Karpas-422 (cell line): Measurements from ENCODE around the gene GPR15LG. TPM values are rescaled to one million over a fixed set of nuclear protein-coding genes. Genes with fewer than 3 reads are reported as not detected.

Source experiments
- DNase-seq: peaks from one replicate; pipeline ENCODE4 v3.0.0-alpha.2; 2015
- H2AFZ ChIP-seq: fragments of 200-600 bp; sonication (generic); 2 replicates; pipeline ENCODE4 v1.6.1; 2014; ENCODE audit warnings: antibody characterized with exemption, low read length, mixed read lengths
- H3K27ac ChIP-seq: fragments of 200-600 bp; sonication (generic); 2 replicates; pipeline ENCODE4 v1.5.1; 2014; ENCODE audit warnings: mild to moderate bottlenecking, low read length, moderate library complexity
- H3K27me3 ChIP-seq: fragments of 200-600 bp; sonication (generic); 2 replicates; pipeline ENCODE4 v1.6.1; 2014; ENCODE audit warnings: low read length, mixed read lengths
- H3K36me3 ChIP-seq: fragments of 200-600 bp; sonication (generic); 2 replicates; pipeline ENCODE4 v1.6.1; 2014; ENCODE audit warnings: low read length, mixed read lengths; ENCODE audit not compliant: insufficient read depth
- H3K4me1 ChIP-seq: fragments of 200-600 bp; sonication (generic); 2 replicates; pipeline ENCODE4 v1.6.1; 2014; ENCODE audit warnings: mild to moderate bottlenecking, low read length, mixed read lengths
- H3K4me2 ChIP-seq: fragments of 200-600 bp; sonication (generic); 2 replicates; pipeline ENCODE4 v1.6.1; 2014; ENCODE audit warnings: low read length, low read depth, mild to moderate bottlenecking; ENCODE audit not compliant: poor library complexity, severe bottlenecking
- H3K4me3 ChIP-seq: fragments of 200-600 bp; sonication (generic); 2 replicates; pipeline ENCODE4 v1.5.1; 2014; ENCODE audit warnings: mild to moderate bottlenecking, antibody characterized with exemption, low read length, mixed read lengths
- H3K79me2 ChIP-seq: fragments of 200-600 bp; sonication (generic); 2 replicates; pipeline ENCODE4 v1.6.1; 2014; ENCODE audit warnings: mild to moderate bottlenecking, low read length, mixed read lengths
- H3K9ac ChIP-seq: fragments of 200-600 bp; sonication (generic); 2 replicates; pipeline ENCODE4 v1.6.0; 2014; ENCODE audit warnings: low read length
- H3K9me2 ChIP-seq: fragments of 200-600 bp; sonication (generic), shearing (Covaris generic); replicated peaks from 2 replicates; pipeline ENCODE4 v1.6.0; 2014; ENCODE audit warnings: mild to moderate bottlenecking, low read length, moderate library complexity; ENCODE audit not compliant: insufficient read depth
- H3K9me3 ChIP-seq: fragments of 300-700, 200-600 bp; sonication (generic); 2 replicates; pipeline ENCODE4 v1.6.1; 2014; ENCODE audit warnings: low read length, mixed read lengths
- H4K20me1 ChIP-seq: fragments of 200-600 bp; sonication (generic); 2 replicates; pipeline ENCODE4 v1.6.1; 2014; ENCODE audit warnings: mild to moderate bottlenecking, antibody characterized with exemption, low read length, low read depth; ENCODE audit not compliant: insufficient read depth
- total RNA-seq: library from RNA; depleted of rRNA; stranded (reverse); fragments of >200 nt; shearing (Covaris generic); gene quantifications from 2 replicates; pipeline ENCODE4 v1.2.3, GENCODE V29; 2014; ENCODE audit warnings: low replicate concordance

Gene GPR15LG
- total RNA-seq, 1 experiment from 2014 or later = not detected

DNA sequence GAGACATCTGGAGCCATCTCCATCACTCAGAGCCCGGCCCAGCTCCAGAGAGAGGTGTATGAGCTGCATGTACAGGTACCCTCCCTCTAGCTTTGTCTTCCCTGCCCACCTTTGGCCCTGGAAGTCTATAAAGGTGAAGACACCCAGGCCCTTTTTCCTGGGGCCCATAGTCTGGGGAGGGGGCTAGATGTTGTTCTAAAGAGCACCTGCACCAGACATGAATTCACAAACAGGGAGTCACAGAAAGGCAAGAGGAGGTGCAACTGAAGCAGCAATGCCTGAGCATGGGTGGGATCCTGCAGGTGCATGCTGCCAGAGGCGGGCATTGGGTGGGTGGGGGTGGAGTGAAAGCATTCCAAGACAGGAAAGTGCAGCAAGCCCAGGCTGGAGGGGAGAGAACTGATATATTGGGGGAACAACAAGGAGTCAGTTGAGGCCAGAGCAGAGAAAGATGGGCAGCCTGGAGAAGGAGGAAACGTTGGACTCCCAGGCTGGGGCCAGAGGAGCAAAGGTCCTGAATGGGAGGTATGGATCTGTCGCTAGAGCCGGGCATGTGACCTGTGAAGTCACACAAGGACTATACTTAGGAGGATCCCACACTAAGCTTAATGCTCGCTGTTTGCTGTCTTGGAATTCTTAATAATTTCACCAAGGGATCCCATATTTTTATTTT, 32.4 kb downstream of the GPR15LG start:
- Histone ChIP-seq H3K4me3 (no peak overlapping the region), H3K27ac (no peak overlapping the region), H3K27me3 (no peaks in the 10 kb centered on the region), H3K79me2 (no peaks in the 10 kb centered on the region), H3K9me3 (no peaks in the 10 kb centered on the region), H3K9ac (no peak overlapping the region), H2AFZ (no peak overlapping the region), H3K4me2 (no peak overlapping the region), H3K9me2 (no peaks in the 10 kb centered on the region), H3K4me1 (no peaks in the 10 kb centered on the region), H4K20me1 (no peaks in the 10 kb centered on the region), H3K36me3 (no peaks in the 10 kb centered on the region)
- DNase-seq = no peak

DNA sequence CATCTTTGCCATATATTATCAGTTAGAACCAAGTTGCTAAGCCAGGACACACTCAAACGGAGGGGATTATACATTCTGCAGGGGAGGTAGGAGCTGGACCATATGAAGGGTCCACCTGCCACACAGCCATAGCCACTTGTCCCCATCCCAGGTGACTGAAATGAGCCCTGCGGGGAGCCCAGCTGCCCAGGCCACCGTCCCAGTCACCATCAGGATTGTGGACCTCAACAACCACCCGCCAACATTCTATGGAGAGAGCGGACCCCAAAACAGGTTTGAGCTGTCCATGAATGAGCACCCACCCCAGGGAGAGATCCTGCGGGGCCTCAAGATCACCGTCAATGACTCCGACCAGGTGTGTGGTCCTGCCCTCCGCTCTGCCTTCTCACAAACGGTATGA, 34.4 kb downstream of the GPR15LG start:
- Histone ChIP-seq H2AFZ (no peak overlapping the region), H4K20me1 (no peaks in the 10 kb centered on the region), H3K9me3 (no peaks in the 10 kb centered on the region), H3K4me3 (no peak overlapping the region), H3K4me2 (no peak overlapping the region), H3K4me1 (no peaks in the 10 kb centered on the region), H3K27me3 (no peaks in the 10 kb centered on the region), H3K27ac (no peak overlapping the region), H3K36me3 (no peaks in the 10 kb centered on the region), H3K9ac (no peak overlapping the region), H3K79me2 (no peaks in the 10 kb centered on the region), H3K9me2 (no peaks in the 10 kb centered on the region)
- DNase-seq = no peak

DNA sequence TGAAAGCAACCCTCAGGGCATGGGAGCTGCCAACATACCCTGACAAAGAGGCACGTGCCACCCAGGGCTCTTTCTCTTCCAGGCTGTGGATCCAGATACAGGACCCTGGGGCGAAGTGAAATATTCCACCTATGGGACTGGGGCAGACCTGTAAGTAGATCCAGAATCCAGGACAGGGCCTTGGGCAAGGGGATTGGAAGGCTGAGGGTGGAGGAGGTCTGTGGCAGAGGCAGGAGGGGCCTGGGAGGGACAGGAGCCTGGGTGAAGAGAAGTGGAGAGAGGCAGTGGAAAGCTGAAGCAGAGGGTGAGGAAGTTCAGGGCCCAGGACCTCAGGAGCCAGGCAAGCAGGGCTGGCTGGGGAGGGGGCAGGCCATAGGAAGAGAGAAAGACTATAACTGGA, 38.0 kb downstream of the GPR15LG start:
- H3K9me3 ChIP-seq = no peaks in the 10 kb centered on the region
- H3K9me2 ChIP-seq = no peaks in the 10 kb centered on the region
- no peak overlapping the region for H3K27ac ChIP-seq
- H4K20me1 ChIP-seq = no peaks in the 10 kb centered on the region
- no peak overlapping the region for H3K4me3 ChIP-seq
- no peak overlapping the region for H3K9ac ChIP-seq
- H2AFZ ChIP-seq = no peak overlapping the region
- no peak overlapping the region for H3K4me2 ChIP-seq
- H3K4me1 ChIP-seq = no peaks in the 10 kb centered on the region
- no peaks in the 10 kb centered on the region for H3K27me3 ChIP-seq
- no peaks in the 10 kb centered on the region for H3K79me2 ChIP-seq
- no peak for DNase-seq
- no peaks in the 10 kb centered on the region for H3K36me3 ChIP-seq

DNA sequence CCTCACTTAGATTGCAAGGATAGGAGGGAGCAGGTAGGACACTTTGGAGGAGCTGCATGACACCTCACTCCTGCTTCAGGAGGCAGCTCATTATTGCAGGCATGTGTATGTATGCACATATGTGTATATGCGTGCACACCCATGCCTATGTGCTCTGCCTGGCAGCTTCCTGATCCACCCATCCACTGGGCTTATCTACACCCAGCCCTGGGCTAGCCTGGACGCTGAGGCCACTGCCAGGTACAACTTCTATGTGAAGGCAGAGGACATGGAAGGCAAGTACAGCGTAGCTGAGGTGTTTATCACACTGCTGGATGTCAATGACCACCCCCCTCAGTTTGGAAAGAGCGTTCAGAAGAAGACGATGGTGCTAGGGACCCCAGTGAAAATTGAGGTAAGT, 38.4 kb downstream of the GPR15LG start:
- no peak for DNase-seq
- Histone ChIP-seq H3K9me2 (no peaks in the 10 kb centered on the region), H4K20me1 (no peaks in the 10 kb centered on the region), H3K27me3 (no peaks in the 10 kb centered on the region), H3K9ac (no peak overlapping the region), H3K79me2 (no peaks in the 10 kb centered on the region), H2AFZ (no peak overlapping the region), H3K36me3 (no peaks in the 10 kb centered on the region), H3K4me2 (no peak overlapping the region), H3K27ac (no peak overlapping the region), H3K9me3 (no peaks in the 10 kb centered on the region), H3K4me1 (no peaks in the 10 kb centered on the region), H3K4me3 (no peak overlapping the region)

DNA sequence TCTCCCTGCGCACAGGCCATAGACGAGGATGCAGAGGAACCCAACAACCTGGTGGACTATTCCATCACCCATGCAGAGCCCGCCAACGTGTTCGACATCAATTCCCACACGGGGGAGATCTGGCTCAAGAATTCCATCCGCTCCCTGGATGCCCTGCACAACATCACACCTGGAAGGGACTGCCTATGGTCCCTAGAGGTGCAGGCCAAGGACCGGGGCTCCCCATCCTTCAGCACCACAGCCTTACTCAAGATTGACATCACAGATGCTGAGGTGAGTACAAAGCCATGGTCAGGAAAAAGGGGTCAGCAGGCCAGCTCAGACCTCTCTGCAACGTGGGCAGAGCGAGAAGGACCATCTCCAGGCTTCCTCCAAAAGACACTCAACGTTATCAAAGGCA, 39.5 kb downstream of the GPR15LG start:
- H3K36me3 ChIP-seq = no peaks in the 10 kb centered on the region
- DNase-seq = no peak
- no peak overlapping the region for H2AFZ ChIP-seq
- no peaks in the 10 kb centered on the region for H3K4me1 ChIP-seq
- no peaks in the 10 kb centered on the region for H3K9me2 ChIP-seq
- no peaks in the 10 kb centered on the region for H3K79me2 ChIP-seq
- H3K27me3 ChIP-seq = no peaks in the 10 kb centered on the region
- H3K4me3 ChIP-seq = no peak overlapping the region
- no peak overlapping the region for H3K4me2 ChIP-seq
- H4K20me1 ChIP-seq = no peaks in the 10 kb centered on the region
- H3K9me3 ChIP-seq = no peaks in the 10 kb centered on the region
- no peak overlapping the region for H3K27ac ChIP-seq
- no peak overlapping the region for H3K9ac ChIP-seq

DNA sequence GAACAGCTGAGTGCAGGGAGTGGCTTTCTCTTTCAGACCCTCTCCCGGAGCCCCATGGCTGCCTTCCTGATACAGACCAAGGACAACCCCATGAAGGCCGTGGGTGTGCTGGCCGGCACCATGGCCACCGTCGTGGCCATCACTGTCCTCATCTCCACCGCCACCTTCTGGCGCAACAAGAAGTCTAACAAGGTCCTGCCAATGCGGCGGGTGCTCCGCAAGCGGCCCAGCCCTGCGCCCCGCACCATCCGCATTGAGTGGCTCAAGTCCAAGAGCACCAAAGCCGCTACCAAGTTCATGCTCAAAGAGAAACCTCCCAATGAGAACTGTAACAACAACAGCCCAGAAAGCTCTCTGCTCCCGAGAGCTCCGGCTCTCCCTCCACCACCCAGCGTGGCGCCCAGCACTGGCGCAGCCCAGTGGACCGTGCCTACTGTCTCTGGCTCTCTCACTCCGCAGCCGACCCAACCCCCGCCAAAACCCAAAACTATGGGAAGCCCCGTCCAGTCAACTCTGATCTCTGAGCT, 40.5 kb downstream of the GPR15LG start:
- Histone ChIP-seq H3K79me2 (no peaks in the 10 kb centered on the region), H3K9ac (no peak overlapping the region), H3K27me3 (no peaks in the 10 kb centered on the region), H4K20me1 (no peaks in the 10 kb centered on the region), H3K9me3 (no peaks in the 10 kb centered on the region), H3K9me2 (no peaks in the 10 kb centered on the region), H3K4me1 (no peaks in the 10 kb centered on the region), H3K4me2 (no peak overlapping the region), H3K27ac (no peak overlapping the region), H3K4me3 (no peak overlapping the region), H2AFZ (no peak overlapping the region), H3K36me3 (no peaks in the 10 kb centered on the region)
- no peak for DNase-seq

DNA sequence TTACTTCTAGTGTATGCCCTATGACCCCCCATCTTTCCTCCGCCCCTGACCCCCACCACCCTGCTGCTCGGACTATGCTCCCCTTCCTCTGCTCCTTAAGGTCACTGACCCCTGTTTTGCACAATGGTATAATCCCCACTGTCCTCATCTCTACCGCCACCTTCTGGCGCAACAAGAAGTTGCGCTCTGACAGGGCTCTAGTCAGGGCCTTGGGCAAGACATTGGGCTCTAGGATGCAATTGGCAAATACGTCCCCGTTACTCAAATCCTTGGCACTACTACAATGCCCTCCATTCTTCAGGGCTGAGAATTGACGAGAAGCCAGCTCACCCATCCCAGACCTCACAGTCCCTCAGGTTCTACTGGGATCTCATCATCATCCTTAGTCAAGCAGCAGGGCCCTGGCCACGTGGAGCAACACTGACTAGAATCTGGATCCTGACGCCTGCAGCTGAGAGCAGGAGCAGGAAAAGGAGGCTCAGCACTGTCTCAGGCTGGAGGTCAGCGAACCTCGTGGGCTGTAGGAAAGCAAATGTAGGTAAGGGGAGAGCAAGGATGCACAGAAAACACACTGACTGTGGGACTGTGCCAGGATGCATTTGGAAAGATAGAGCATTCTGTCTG, 41.1 kb downstream of the GPR15LG start:
- no peaks in the 10 kb centered on the region for H3K4me1 ChIP-seq
- H3K9ac ChIP-seq = no peak overlapping the region
- H3K4me2 ChIP-seq = no peak overlapping the region
- H3K27me3 ChIP-seq = no peaks in the 10 kb centered on the region
- no peaks in the 10 kb centered on the region for H3K9me2 ChIP-seq
- H3K27ac ChIP-seq = no peak overlapping the region
- DNase-seq = peak; percentile 70
- no peaks in the 10 kb centered on the region for H4K20me1 ChIP-seq
- H2AFZ ChIP-seq = no peak overlapping the region
- H3K4me3 ChIP-seq = no peak overlapping the region
- no peaks in the 10 kb centered on the region for H3K36me3 ChIP-seq
- no peaks in the 10 kb centered on the region for H3K79me2 ChIP-seq
- H3K9me3 ChIP-seq = no peaks in the 10 kb centered on the region

DNA sequence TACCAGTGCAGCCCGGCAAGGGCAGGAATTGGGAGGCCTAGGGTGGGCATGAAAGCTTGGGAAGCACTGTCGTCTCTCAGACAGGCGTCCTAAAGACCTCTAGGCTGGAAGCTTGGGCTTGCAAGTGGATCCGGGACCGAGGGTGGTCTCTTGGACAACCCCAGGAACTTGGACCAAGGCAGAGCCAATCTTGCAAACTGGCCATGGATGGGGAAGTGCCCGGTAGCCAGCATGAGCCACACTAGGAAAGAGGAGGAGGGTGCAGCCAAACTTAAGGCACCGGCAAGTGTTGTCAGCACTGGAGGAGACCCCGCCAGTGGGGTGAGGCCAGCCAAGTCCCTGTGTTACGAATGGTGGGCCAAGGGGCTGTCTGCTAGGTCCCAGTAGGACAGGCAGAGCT, 43.2 kb downstream of the GPR15LG start:
- Histone ChIP-seq H3K36me3 (no peaks in the 10 kb centered on the region), H3K9me3 (no peaks in the 10 kb centered on the region), H3K4me1 (no peaks in the 10 kb centered on the region), H3K79me2 (no peaks in the 10 kb centered on the region), H3K4me3 (no peak overlapping the region), H3K27ac (no peak overlapping the region), H3K4me2 (no peak overlapping the region), H2AFZ (no peak overlapping the region), H4K20me1 (no peaks in the 10 kb centered on the region), H3K9me2 (no peaks in the 10 kb centered on the region), H3K27me3 (no peaks in the 10 kb centered on the region), H3K9ac (no peak overlapping the region)
- no peak for DNase-seq
